Fibroblast of skin of scalp (primary cell): ENCODE results near the gene PTRH1.

Experiments used
- DNase-seq: peaks from one replicate; pipeline ENCODE4 v3.0.0-alpha.2; 2013

The PTRH1 gene

DNA sequence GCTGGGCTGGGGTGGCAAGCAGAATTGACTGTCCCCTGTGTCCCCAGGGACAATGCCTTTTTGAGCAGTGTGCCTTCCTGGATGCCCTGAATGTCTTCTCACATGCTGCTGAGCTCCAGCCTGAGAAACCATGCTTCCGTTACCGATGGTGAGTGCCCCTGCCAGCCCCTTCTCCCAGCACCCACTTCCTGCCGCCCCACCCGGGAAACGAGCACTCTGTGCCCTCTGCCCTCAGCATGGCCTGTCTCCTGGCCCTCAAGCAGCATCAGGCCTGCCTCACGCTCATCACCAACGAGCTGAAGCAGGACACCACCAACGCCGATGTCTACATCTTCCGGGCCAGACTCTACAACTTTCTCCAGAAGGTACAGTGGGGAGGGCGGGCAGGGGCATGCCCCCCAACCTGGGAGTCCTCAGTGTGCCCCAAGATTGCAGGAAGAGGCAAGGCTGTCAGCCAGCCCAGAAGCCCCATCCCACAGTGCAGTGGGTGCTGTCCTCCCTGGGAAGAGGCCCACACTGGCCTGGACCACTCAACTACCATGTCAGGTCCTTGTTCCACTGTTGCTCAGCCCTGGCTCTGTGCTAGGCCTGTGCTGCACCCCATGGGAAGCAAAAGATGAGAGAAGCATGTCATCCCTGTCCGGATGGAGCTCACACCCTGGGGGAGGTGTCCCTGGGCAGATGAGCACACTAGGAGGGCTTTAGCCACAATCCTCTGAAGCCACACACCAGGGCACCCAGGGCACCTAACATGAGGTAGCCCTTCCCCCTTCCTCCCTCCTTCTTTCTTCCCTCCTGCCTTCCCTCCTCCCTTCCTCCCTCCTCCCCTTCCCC is 4.8 kb upstream of the PTRH1 start:
- no peak for DNase-seq

DNA sequence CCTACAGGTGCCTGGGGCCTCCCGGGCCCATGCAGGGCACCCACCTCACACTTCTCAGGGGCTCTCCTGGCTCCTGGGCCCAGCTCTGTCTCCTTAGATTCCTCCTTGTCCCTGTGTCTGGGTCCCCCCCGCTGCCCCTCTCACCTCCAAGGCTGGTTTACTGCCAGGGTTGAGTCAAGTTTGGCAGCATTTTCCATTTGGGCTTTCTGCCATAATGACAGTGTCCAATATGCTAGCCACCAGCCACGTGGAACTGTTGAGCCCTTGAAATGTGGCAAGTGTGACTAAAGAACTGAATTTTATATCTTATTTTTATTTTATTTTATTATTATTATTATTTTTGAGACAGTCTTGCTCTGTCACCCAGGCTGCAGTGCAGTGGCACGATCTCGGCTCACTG is 2.3 kb upstream of the PTRH1 start:
- no peak for DNase-seq

DNA sequence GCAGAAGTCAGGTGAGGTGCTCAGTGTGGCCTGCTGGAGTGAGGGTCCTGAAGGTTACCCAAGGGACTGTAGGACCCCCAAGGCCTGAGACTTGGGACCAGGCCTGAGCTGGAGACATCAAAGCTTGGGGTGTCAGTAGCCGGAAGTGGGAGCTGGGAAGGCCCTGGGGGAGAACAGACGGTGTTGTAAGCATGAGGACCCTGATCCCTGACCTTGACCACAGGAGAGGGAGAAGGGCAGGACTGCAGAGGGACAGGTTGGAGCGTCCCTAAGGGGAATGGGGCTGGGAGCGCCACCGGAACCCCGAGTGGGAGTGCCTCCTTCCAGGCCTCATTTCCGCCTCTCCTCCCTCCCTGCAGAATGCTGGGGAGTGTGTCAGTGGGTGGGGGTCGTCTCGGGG is 949 bp upstream of the PTRH1 start:
- DNase-seq = no peak

- DNase-seq = no peak
Observed at GRCh38 chr9:127714951-127715469, 453 bp downstream of the PTRH1 start.

DNA sequence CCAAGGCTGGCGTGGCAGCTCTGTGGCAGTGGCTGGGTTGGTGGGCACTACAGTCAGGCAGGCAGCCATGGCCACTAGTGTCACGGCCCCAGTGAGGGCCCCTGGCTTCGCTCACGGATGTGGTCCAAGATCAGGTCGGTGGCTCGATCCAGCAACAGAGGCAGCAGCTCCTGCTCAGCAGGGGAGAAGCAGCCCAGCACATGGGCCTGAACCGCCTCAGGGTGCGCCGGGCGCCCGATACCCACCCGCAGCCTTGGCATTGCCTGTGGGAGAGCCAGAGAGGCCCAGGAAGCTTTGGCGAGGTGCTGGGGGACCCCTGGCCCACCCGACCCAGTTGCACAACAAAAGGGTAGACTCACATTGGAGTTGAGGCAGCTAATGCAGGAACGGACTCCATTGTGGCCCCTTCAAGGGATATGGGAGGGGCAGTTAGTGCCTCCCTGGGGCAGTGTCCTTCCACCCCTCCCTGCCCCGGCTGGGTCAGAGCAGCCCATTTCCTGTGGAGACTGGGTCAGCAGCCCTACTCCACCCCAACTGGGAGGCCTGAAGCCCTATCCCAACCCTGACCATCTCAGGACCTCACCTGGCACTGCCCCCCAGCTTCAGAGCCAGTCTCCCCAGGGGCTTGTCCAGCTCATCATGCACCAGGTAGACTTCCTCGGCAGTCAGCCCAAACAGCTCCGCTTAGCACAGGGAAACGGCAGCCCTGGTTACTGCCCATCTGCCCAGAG is 1.3 kb downstream of the PTRH1 start:
- DNase-seq = no peak

DNA sequence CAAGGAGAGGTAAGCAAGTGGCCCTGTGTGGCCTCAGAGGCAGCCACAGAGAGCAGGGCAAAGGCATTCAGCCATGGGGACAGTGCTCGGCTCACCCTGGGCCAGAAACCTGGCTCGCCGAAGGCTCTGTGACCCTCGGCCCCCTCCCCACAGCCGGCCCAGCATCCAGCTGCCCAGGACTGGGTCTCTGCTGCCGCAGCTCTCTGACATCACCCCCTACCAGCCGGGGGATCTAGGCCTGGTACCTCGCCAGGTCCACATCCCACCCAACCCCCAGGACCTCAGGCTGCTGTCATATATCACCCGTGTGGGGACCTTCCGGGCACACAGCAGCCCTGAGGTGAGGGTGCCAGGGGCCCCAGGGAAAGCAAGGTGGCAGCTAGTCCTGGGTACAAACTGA is 2.6 kb downstream of the PTRH1 start:
- no peak for DNase-seq

DNA sequence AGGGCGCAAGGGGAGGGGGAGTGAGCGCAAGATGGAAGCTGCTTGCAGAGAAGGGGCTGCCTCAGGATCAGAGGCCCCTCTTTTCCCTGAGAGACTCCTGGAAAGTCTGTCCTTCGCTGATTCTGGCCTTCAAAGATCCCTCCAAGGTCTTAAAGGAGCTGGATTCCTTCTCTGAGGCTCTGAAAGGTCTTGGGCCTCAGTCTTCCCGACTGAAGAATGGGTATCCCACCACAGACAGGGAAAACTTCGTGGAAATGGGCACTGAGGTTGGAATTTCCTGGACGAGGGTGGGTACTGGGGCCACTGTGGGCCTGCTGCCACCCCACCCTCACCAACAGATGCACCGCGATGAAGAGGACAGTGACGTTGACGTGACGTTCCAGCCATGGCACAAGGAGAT is 3.1 kb downstream of the PTRH1 start:
- DNase-seq = no peak

DNA sequence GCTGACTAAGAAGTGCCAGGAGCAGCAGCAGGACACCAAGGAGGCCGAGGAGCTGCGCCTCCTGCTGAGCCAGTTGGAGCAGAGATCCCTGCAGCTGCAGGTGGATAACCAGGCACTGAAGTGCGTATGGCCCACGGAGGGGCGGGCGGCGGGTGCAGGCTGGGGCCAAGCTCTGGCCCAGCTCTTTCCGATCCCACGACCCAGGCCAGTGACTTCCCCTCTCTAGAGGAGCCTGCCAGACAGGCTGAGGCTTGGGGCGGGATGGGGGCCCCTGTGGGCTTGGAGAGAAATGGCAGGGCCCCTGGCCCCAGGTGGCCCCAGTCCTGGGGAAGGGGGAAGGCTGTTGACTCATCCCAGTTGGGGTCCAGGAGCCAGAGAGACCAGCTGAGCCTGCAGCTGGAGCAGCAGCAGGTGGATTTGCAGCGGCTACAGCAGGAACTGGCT is 3.6 kb downstream of the PTRH1 start:
- no peak for DNase-seq

DNA sequence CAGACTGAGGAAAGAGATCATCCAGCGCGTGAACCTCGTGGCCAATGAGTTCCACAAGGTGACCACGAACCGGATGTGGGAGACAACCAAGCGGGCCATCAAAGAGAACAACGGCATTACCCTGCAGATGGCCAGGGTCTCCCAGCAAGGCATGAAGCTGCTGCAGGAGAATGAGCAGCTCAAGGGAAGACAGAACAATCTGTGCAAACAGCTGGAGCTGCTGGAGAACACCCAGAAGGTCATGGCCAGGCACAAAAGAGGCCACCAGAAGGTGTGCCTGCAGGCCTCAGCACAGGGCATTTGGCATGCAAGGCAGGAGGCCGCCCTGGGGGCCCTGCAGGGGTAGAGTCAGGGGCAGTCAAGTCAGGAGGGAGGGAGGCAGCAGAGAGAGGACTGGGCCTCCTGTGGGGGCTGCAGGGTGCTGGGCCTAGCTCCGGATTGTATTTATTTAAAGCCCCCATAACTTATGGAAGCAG is 4.2 kb downstream of the PTRH1 start:
- no peak for DNase-seq

GRCh38 chr9:127710204-127710783 is 5.2 kb downstream of the PTRH1 start:
- DNase-seq = no peak

GRCh38 chr9:127708952-127709587 is 6.4 kb downstream of the PTRH1 start:
- no peak for DNase-seq

DNA sequence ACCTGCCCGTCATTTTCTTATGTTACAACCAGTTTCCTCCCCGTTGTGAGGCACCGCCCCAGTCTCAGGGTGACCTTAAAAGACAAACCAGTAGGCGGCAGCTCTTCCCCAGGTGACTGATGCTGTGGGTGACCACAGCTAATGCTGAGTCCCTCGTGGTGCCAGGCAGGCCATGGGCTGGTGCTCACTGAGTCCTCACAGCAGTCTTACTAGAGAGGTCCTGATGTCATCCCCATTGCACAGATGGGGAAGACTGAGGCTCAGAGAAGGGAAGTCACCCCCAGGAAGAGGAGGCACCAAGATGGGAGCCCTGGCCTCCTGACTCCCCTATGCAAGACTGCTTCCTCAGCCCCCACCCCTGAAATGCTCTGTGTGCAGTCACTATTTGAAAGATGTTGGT is 7.7 kb downstream of the PTRH1 start:
- DNase-seq = no peak

DNA sequence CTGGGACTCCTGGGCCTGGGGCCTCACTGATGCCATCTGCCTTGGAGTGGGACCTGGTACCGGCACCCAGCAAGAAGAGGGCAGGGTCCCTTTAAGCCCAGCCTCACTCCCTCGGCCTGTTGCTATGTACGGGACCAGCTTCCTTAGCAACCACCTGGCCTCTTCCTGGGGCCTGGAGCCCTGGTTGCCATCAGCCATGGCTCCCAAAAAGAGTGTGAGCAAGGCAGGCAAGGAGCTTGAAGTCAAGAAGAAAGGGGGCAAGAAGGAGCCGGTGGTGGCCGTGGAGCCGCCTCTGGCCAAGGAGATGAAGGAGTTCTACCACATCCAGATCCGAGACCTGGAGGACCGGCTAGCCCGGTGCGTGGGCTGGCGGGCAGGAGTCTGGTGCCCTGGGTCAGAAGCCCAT is 8.6 kb downstream of the PTRH1 start, which contains the start of gene CFAP157:
CFAP157 (plus strand) TSS at position 153 of the 406 bp plus-strand sequence; CDS start at position 197, 44 bp downstream.
- no peak for DNase-seq

- no peak for DNase-seq
Observed at GRCh38 chr9:127705577-127706379, 9.7 kb downstream of the PTRH1 start.

- no peak for DNase-seq
Observed at GRCh38 chr9:127703289-127703946, 12.0 kb downstream of the PTRH1 start.

GRCh38 chr9:127700594-127701255 is 14.7 kb downstream of the PTRH1 start:
- no peak for DNase-seq

- no peak for DNase-seq
Observed at GRCh38 chr9:127700140-127700539, 15.3 kb downstream of the PTRH1 start.

GRCh38 chr9:127698985-127699670 is 16.3 kb downstream of the PTRH1 start:
- DNase-seq = peak; percentile 96

DNA sequence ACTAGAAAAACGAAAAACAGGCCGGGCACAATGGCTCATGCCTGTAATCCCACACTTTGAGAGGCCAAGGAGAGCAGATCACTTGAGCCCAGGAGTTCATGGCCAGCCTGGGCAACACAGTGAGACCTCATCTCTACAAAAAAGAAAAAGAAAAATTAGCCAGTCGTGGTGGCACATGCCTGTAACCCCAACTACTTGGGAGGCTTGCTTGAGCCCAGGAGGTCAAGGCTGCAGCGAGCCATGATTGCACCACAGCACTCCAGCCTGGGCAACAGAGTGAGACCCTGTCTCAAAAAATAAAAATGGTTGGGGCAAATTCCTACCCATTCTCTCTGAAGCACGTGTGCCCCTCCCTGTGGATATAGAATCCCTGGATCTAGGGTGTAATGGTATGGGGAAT is 17.1 kb downstream of the PTRH1 start:
- no peak for DNase-seq

DNA sequence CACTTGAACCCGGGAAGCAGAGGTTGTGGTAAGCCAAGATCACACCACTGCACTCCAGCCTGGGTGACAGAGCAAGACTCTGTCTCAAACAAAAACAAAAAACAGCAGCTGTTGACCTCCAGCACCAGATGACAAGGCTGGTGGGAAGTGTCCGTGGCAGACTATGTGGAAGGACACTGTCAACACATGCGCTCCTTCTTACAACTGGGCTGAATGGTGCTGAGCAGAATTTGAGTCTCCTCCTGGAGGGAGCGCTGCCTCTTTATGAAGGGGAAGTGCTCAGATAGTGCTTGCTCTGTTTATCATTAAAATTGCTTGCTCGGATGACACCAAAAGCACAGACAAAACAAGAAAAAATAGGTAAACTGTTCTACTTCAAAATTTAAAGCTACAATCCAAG is 17.9 kb downstream of the PTRH1 start:
- DNase-seq = no peak
